GM18951 (cell line): Measurements from ENCODE around the gene KCNC3.
A peak's percentile ranks its signal among the peaks of the same experiment; 100 is the strongest.

Experiments used
- POLR2A ChIP-seq: IDR thresholded peaks from 4 replicates; pipeline ENCODE4 v1.6.1; 2011; ENCODE audit warnings: mild to moderate bottlenecking; ENCODE audit not compliant: insufficient read length, insufficient read depth; ENCODE audit errors: extremely low read depth
- in situ Hi-C: fragments of 300-500 bp; cut with MboI; formaldehyde crosslinking; loops from one replicate; pipeline ENCODE4 v1.12.0; 2022; ENCODE audit warnings: low sequenced_read_pairs, mixed read lengths, inconsistent platforms; ENCODE audit not compliant: unreplicated experiment

Gene KCNC3

DNA sequence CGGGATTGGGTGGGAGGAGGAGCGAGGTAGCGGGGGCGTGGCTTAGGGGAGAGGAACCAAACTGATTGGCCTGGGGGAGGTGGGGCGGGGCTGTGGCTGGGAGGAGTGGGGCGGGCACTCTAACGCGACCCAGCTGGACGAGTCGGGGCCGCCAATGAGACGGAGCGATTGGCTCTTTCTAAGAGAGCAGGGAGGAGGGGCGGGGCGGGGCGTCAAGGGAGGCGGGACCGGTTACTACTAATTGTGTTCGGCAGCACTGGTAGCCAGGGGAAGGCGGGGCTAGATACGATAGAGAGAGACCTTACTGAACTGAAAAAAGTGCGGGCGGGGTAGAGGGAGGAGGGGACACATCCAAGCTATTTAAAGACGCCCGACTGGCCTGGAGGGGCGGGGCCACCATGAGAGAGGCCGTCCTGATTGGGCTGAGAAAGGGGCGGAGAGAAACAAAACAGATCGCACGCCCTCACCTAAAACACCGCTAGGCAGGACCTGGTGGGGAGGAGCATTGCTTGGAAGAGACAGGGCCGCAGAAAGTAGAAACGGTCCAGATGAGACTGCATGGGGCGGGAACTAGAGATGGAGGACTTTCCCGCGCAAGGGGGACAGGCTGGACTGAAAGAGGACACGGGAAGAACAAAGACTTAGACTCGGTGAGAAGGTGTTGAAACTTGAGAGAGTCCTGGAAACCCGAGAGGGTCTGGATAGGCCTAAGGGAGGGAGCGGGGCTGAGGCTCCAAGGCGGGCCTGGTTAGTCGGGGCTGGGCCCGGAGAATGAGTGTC is at the start of gene KCNC3:
TSS of gene KCNC3 (minus strand) at position 232 of the 780 bp plus-strand sequence. CDS start 295 bp downstream, outside the sequence.
- TF ChIP-seq POLR2A, result no peak
- in situ Hi-C loops, result no loop called here

DNA sequence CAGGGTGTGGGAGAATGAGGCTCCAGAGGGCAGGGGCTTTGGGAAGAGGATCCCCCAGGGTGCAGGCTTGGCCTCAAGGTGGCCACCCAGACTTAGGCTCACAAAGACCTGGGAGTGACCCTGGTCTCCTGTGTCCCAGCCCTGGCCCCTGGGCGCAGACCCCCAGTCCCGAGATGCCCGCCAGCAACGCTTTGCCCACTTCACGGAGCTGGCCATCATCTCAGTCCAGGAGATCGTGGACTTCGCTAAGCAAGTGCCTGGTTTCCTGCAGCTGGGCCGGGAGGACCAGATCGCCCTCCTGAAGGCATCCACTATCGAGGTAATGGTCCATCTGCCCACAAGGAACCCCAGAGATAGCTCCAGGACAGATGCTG is 49.7 kb upstream of the KCNC3 start:
- in situ Hi-C loops, result loop anchor here (10.0 kb wide), 1 partner anchor 86 kb away; no protein-coding TSS in a partner anchor
- TF ChIP-seq POLR2A, result no peak

- in situ Hi-C loops, result loop anchor here (10.0 kb wide), 1 partner anchor 86 kb away; no protein-coding TSS in a partner anchor
- no peak for TF ChIP-seq POLR2A
Observed at GRCh38 chr19:50378169-50378862, 49.1 kb upstream of the KCNC3 start.

GRCh38 chr19:50377517-50377916 is 48.3 kb upstream of the KCNC3 start:
- TF ChIP-seq POLR2A, result no peak

DNA sequence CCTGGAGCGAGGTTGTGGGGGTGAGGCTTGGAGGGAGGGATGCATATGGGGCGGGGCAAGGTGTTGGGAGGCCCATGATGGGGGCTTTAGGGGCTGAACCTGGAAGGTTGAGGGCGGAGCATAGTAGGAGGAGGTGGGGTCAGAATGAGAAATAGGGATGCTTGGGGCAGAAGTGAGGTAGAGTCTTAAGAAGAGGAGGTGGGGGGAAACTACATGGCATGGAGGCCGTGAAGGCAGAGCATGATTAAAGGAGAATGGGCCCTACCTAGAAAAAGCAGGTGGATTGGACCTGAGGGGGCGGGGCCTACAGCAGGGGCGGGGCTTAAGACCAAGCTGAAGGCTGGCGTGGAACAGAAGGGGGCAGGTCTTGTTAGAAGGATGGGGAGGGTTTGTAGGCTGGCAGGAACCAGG is 47.9 kb upstream of the KCNC3 start:
- in situ Hi-C loops, result loop anchor here (10.0 kb wide), 1 partner anchor 88 kb away; no protein-coding TSS in a partner anchor
- no peak for TF ChIP-seq POLR2A

More at GRCh38 chr19:50377517-50377916, 48.3 kb upstream of the KCNC3 start:
- in situ Hi-C loops, result loop anchor here (10.0 kb wide), 1 partner anchor 87 kb away; no protein-coding TSS in a partner anchor

DNA sequence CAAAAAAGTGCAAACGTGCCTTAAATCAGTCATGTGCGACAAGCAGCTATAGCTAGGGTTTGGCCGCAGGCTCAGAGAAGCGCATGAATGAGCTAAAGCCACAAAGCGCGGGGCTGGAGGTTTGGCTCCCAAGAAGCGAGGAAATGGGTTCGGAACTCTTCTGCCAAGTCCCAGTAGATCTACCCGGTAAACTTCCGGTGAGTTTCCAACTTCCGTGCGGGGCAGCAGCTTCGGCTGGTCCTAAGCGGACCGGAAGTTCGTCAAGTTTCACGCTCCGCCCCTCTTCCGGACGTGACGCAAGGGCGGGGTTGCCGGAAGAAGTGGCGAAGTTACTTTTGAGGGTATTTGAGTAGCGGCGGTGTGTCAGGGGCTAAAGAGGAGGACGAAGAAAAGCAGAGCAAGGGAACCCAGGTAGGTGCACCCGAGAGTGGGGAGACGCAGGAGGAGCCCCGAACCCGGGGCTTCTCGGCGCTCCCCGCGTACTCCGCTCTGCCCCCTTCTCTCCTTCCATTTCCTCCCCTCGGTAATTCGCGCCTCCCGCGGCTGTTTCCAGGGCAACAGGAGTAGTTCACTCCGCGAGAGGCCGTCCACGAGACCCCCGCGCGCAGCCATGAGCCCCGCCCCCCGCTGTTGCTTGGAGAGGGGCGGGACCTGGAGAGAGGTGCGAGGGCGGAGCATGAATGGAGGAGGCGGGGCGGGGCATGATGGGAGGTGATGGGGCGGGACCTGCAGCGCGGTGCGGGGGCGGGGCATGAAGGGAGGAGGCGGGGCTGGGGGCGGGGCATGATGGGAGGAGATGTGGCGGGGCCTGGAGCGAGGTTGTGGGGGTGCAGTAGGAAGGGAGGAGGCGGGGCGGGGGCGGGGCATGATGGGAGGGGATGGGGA is 47.2 kb upstream of the KCNC3 start, which contains the start of gene NR1H2:
TSS of gene NR1H2 (plus strand) at position 292 of the 885 bp plus-strand sequence. CDS start 1,149 bp downstream, outside the sequence.
- TF ChIP-seq POLR2A, result peak; percentile 63
- in situ Hi-C loops, result loop anchor here (10.0 kb wide), 1 partner anchor 88 kb away; no protein-coding TSS in a partner anchor

DNA sequence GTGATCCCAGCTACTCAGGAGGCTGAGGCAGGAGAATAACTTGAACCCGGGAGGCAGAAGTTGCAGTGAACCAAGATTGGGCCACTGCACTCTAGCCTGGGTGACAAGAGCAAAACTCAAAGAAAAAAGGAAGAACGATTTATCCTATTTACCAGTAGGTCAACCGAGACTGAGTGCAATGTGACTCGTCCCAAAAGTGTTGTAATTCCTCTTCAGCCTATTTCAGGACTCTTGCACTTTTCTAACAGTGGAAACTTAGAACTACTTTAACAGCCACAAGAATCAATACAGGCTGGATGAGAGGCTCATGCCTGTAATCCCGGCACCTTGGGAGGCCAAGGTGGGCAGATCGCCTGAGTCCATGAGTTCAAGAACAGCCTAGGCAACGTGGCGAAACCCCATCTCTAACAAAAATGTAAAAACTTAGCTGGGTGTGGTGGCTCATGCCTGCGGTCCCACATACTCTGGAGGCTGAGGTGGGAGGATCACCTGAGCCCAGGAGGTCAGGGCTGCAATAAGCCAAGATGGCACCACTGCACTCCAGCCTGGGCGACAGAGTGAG is 42.8 kb upstream of the KCNC3 start:
- TF ChIP-seq POLR2A, result no peak
- in situ Hi-C loops, result loop anchor here (10.0 to 25.0 kb wide), 2 partner anchors 93 to 415 kb away; partner anchors contain the start of gene ACP4

- in situ Hi-C loops, result loop anchor here (25.0 kb wide), 1 partner anchor 418 kb away; the partner anchor contains the start of gene ACP4
- peak; percentile 66 for TF ChIP-seq POLR2A
Observed at GRCh38 chr19:50368649-50369570, 39.7 kb upstream of the KCNC3 start.

DNA sequence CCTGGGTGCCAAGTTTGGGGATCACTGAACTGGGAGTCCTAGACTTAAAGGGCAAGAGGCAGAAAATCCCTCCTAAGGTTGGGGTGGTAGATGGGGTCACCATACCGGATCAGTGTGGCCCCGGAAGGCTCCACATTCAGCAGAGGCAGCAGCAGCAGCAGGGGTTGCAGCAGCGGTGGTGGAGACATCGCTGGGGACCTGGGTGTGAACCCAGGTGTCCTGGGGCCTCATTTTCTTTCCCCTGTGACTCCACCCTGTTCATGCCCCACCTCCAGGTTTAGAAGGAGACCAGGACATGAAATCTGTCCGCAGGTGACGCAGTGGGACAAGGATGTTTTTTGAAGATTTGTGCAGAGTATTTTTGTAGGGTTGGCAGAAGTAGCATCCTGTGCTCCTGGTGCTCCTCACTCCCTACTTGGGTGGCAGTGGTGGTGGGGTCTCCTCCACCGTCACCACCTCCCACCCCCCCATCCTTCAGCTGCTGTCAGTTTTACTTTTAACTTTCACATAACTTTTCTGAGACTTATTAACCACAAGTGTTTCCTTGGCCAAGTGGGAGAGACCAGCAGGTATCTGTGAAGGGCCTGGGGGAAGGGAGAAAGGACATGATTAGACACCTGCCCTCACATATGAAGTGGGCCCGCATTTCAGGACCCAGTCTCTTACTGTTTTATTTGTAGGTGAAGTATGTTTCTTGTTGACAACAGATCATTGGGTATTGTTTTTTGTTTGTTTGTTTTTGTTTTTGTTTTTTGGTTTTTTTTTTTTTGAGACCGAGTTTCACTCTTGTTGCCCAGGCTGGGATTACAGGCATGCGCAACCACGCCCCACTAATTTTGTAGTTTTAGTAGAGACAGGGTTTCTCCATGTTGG is 36.5 kb upstream of the KCNC3 start, which contains the start of gene NAPSA:
TSS of gene NAPSA (minus strand) at position 206 of the 873 bp plus-strand sequence. CDS start at position 188, 18 bp downstream.
- in situ Hi-C loops, result loop anchor here (25.0 kb wide), 1 partner anchor 422 kb away; the partner anchor contains the start of gene ACP4
- no peak for TF ChIP-seq POLR2A

DNA sequence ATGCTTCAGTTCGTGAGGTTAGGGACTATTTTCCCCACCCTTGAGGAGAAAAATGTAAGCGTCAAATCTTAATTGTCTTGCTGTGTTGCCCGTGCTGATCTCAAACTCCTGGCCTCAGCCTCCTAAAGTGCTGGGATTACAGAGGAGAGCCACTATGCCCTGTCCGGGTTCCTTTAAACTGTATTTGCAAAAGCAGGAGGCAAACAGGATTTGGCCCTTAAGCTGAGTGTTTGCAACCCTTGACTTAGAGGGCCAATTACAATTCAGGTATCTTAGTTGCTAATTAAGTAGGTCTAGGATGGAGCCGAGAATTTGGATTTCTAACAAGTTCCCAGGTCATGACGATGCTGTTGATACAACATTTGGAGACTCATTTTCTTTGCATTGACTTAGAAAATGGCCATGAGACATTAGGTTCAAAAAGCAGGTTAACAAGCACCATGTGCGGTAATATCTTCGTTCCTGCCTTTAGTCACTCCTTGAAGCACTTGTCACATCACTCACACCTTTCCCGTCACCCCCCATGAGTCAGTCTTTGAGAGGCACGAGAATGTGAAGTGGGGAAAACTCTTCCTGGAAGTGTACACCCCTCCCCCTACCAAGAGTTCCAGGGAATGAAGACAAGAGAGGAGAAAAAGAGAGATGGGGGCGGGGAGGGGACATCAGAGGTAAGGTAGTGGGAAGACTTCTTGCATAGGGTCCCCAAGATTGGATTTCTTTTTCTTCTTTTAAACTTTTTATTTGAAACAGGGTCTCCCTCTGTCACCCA is 33.7 kb upstream of the KCNC3 start:
- in situ Hi-C loops, result loop anchor here (25.0 kb wide), 1 partner anchor 424 kb away; the partner anchor contains the start of gene ACP4
- TF ChIP-seq POLR2A, result no peak
